GM23338 (cell line): ENCODE results near the gene GPC5.
A peak's percentile ranks its signal among the peaks of the same experiment; 100 is the strongest.

Experiments
- CREB1 ChIP-seq: fragments of 250-450 bp; sonication (Bioruptor Pico); IDR thresholded peaks from 2 replicates; pipeline ENCODE4 v1.5.0; 2020; ENCODE audit warnings: low read depth, mild to moderate bottlenecking, moderate library complexity
- CTCF ChIP-seq, 2 experiments: fragments of 200-600 bp in 1 of 2; sonication (generic) in 1 of 2; conservative IDR thresholded peaks; 2 replicates each; pipeline versions ENCODE4 v1.5.1 to v1.6.1; 2016 to 2017; ENCODE audit warnings: antibody characterized with exemption in 2 of 2, low read depth in 2 of 2, mild to moderate bottlenecking in 2 of 2, moderate library complexity in 1 of 2
- ETS1 ChIP-seq: IDR thresholded peaks from 2 replicates; pipeline ENCODE4 v1.6.1; 2016; ENCODE audit warnings: antibody characterized with exemption
- EZH2 ChIP-seq: fragments of 200-600 bp; sonication (generic); IDR thresholded peaks from one replicate; pipeline ENCODE4 v1.8.0; 2017; ENCODE audit warnings: antibody characterized with exemption, mild to moderate bottlenecking, low read depth; ENCODE audit not compliant: unreplicated experiment
- EZH2phosphoT487 ChIP-seq: fragments of 200-600 bp; sonication (generic); IDR thresholded peaks from one replicate; pipeline ENCODE4 v1.8.1; 2018; ENCODE audit warnings: antibody characterized with exemption; ENCODE audit not compliant: unreplicated experiment
- JUNB ChIP-seq: IDR thresholded peaks from one replicate; pipeline ENCODE4 v1.6.1; 2016; ENCODE audit warnings: antibody characterized with exemption; ENCODE audit not compliant: unreplicated experiment
- NANOG ChIP-seq: IDR thresholded peaks from 2 replicates; pipeline ENCODE4 v1.6.1; 2016; ENCODE audit warnings: antibody characterized with exemption, borderline replicate concordance
- POLR2AphosphoS5 ChIP-seq: IDR thresholded peaks from 2 replicates; pipeline ENCODE4 v1.6.1; 2016; ENCODE audit warnings: antibody characterized with exemption, low read depth
- REST ChIP-seq: IDR thresholded peaks from one replicate; pipeline ENCODE4 v1.6.1; 2018; ENCODE audit warnings: antibody characterized with exemption; ENCODE audit not compliant: unreplicated experiment
- ZNF114 ChIP-seq: fragments of 250-450 bp; sonication (Bioruptor Pico); IDR thresholded peaks from 2 replicates; pipeline ENCODE4 v1.5.0; 2020; ENCODE audit warnings: mild to moderate bottlenecking, moderate library complexity
- ZNF462 ChIP-seq: fragments of 250-450 bp; sonication (Bioruptor Pico); IDR thresholded peaks from 2 replicates; pipeline ENCODE4 v1.5.0; 2020; ENCODE audit warnings: mild to moderate bottlenecking, moderate library complexity

GRCh38 chr13:91359111-91359510, 39.3 kb upstream of the GPC5 start:
- no peak for TF ChIP-seq CTCF (conservative IDR thresholded peaks at IDR 0.05; ENCODE audit: low read depth in 2 of 2)
- no peak for TF ChIP-seq REST
- TF ChIP-seq JUNB: no peak
- no peak for TF ChIP-seq EZH2phosphoT487
- TF ChIP-seq EZH2: no peak
- no peak for TF ChIP-seq CREB1 (CRISPR knock-in tag)
- 0 out of 2 replicates have a peak, but pooled peaks have one; percentile 14 for TF ChIP-seq POLR2AphosphoS5
- TF ChIP-seq ETS1: no peak
- no peak for TF ChIP-seq ZNF114 (CRISPR knock-in tag)
- TF ChIP-seq ZNF462 (CRISPR knock-in tag): no peak
- no peak for TF ChIP-seq NANOG
